ENCODE results near the gene PTPMT1.
"Not testable (repeated sequence)": the region's sequence is repeated elsewhere in the genome, so short reads cannot be mapped to it uniquely, and the experiment has no call there.

PTPMT1 gene

GRCh38 chr11:47565340-47566148, at the start of gene PTPMT1:
TSS of gene PTPMT1 (plus strand) at chr11:47565599. CDS start at chr11:47565623, 24 bp downstream.
- DNase-seq, result no peak

GRCh38 chr11:47516155-47516554, 49.2 kb upstream of the PTPMT1 start:
- DNase-seq, result peak; percentile 62

- DNase-seq, result no peak
These were observed 48.2 kb upstream of the PTPMT1 start for GRCh38 chr11:47516984-47517853.

GRCh38 chr11:47518212-47518964, 47.0 kb upstream of the PTPMT1 start:
- DNase-seq, result peak; percentile 46

GRCh38 chr11:47523490-47524225, 41.7 kb upstream of the PTPMT1 start:
- DNase-seq, result no peak

GRCh38 chr11:47524291-47524874, 41.0 kb upstream of the PTPMT1 start:
- DNase-seq, result no peak

GRCh38 chr11:47526032-47526431, 39.4 kb upstream of the PTPMT1 start:
- DNase-seq, result not testable (repeated sequence)

GRCh38 chr11:47527186-47527585, 38.2 kb upstream of the PTPMT1 start:
- no peak for DNase-seq

GRCh38 chr11:47529951-47530350, 35.4 kb upstream of the PTPMT1 start:
- DNase-seq, result no peak

- DNase-seq, result not testable (repeated sequence)
These were observed 34.7 kb upstream of the PTPMT1 start for GRCh38 chr11:47530721-47531120.

- no peak for DNase-seq
These were observed 33.7 kb upstream of the PTPMT1 start for GRCh38 chr11:47531666-47532065.

GRCh38 chr11:47532597-47533213, 32.7 kb upstream of the PTPMT1 start:
- DNase-seq, result peak; percentile 25

- no peak for DNase-seq
These were observed 31.7 kb upstream of the PTPMT1 start for GRCh38 chr11:47533690-47534151.

- no peak for DNase-seq
These were observed 30.6 kb upstream of the PTPMT1 start for GRCh38 chr11:47534704-47535251.

- DNase-seq, result no peak
These were observed 28.5 kb upstream of the PTPMT1 start for GRCh38 chr11:47536915-47537314.

- no peak for DNase-seq
These were observed 26.4 kb upstream of the PTPMT1 start for GRCh38 chr11:47538741-47539565.

GRCh38 chr11:47539681-47540039, 25.7 kb upstream of the PTPMT1 start:
- no peak for DNase-seq

- no peak for DNase-seq
These were observed 24.3 kb upstream of the PTPMT1 start for GRCh38 chr11:47541070-47541469.

GRCh38 chr11:47545298-47545697, 20.1 kb upstream of the PTPMT1 start:
- DNase-seq, result no peak

GRCh38 chr11:47546274-47546673, 19.1 kb upstream of the PTPMT1 start:
- DNase-seq, result not testable (repeated sequence)

All from NCI-H2227 treated with DMSO at 0.1 percent for 48 hours (cell line).